Esophagus muscularis mucosa (tissue), 4 donors: ENCODE data around the gene CARMIL1.
"Not testable (repeated sequence)": the region's sequence is repeated elsewhere in the genome, so short reads cannot be mapped to it uniquely, and the experiment has no call there.

Experiments
- EP300 ChIP-seq: sonication (generic); formaldehyde crosslinking; IDR thresholded peaks from one replicate; pipeline ENCODE4 v1.6.1; 2017; ENCODE audit warnings: antibody characterized with exemption
- POLR2AphosphoS5 ChIP-seq, 2 donors: sonication (generic); formaldehyde crosslinking; IDR thresholded peaks; one replicate each; pipeline ENCODE4 v1.6.1; 2017; ENCODE audit warnings: antibody characterized with exemption in 2 of 2
- TF ChIP-seq, protein P1 (sequence below), 3 experiments: fragments of 200-600 bp in 2 of 3; fragments of 450-650 bp in 1 of 3; sonication (generic) in 2 of 3; IDR thresholded peaks; one replicate each; pipeline ENCODE4 v1.5.1; 2017 to 2019; ENCODE audit warnings: antibody characterized with exemption in 3 of 3, mild to moderate bottlenecking in 2 of 3, moderate library complexity in 1 of 3

DNA sequence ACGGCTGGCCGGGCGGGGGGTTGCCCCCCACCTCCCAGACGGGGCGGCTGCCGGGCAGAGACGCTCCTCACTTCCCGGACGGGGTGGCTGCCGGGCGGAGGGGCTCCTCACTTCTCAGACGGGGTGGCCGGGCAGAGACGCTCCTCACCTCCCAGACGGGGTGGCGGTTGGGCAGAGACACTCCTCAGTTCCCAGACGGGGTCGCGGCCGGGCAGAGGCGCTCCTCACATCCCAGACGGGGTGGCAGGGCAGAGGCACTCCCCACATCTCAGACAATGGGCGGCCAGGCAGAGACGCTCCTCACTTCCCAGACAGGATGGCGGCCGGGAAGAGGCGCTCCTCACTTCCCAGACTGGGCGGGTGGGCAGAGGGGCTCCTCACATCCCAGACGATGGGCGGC lies 306.9 kb downstream of the CARMIL1 start:
- TF ChIP-seq EP300; POLR2AphosphoS5 (IDR thresholded peaks at IDR 0.05): not testable (repeated sequence)
- TF ChIP-seq, protein P1, sequence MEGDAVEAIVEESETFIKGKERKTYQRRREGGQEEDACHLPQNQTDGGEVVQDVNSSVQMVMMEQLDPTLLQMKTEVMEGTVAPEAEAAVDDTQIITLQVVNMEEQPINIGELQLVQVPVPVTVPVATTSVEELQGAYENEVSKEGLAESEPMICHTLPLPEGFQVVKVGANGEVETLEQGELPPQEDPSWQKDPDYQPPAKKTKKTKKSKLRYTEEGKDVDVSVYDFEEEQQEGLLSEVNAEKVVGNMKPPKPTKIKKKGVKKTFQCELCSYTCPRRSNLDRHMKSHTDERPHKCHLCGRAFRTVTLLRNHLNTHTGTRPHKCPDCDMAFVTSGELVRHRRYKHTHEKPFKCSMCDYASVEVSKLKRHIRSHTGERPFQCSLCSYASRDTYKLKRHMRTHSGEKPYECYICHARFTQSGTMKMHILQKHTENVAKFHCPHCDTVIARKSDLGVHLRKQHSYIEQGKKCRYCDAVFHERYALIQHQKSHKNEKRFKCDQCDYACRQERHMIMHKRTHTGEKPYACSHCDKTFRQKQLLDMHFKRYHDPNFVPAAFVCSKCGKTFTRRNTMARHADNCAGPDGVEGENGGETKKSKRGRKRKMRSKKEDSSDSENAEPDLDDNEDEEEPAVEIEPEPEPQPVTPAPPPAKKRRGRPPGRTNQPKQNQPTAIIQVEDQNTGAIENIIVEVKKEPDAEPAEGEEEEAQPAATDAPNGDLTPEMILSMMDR (IDR thresholded peaks at IDR 0.05): not testable (repeated sequence)
